Activated naive CD8-positive, alpha-beta T cell treated with anti-CD3 and anti-CD28 coated beads, Interleukin-2, amount 50 U/mL, for 16 hours (primary cell): ENCODE data around the gene POLL.

Source experiments
- DNase-seq: peaks from one replicate; pipeline ENCODE4 v3.0.0-alpha.2; 2020; ENCODE audit warnings: low read depth, low spot score

POLL gene

DNA sequence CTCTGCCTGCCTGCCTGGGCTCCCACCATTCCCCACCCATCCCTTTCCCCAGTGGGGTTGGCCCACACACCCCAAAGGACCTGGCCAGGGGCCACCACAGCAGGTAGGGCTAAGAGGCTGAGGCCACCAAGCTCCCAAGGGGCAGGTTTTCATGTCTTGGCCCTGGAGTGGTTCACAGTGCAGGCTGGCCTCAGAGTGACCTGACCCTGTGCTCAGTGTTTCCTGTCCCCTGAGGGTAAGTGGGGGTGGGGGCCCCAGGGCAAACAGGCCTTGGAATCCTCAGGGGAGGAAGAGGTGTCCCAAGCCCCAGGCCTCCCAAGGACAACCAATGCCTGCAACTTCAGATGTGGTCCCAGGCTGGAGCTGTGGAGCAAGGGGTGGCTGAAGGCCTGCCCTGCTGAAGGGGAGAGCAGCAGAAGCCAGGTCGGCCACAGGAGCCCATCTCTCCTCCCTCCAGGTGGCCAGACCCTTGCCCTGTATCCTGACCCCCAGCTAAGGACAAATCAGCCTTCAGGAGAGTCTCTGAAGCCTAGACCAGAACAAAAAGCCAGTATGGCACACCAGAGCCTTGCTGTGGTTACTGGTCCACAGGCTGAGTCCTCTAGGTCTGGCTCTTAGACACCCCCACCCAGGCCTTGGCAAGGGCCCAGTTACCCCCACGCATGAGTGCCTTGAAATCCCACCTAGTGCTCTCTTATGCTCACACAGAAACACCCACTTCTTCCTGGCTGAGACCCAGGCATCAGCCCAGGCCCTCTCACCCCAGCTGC is 27.6 kb downstream of the POLL start:
- no peak for DNase-seq

DNA sequence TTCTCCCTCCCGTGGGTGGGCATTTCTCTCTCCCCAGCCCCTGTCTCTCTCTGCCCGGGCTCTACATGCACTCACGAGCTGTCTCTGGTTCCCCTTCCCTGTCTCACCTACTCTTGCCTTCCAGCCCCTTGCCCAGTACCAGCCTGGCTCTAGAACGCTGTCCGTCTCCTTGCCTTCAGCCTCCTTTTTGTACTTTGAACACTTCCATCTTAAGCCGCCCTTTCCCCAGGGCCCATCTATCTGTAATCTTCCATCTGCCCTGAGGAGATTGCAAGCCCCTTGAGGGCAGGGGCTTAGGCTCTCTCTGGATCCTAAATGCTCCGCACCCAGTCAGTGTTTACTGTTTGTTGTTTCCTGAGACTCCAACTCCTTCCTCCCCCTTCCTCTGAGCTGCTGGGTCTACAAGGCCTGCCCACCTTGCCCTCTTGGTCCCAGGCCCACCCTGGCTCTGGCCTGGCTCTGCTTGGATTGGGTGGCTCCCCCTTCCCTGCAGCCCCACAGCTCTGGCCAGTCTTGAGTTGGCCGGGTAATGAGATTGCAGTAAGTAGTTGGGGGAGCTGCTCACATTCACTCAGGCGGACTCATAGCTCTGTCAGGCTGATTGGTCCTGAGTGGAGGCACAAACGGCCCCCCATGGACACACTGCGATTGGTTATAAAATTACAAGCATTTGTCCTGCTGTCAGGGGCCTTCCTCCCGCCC is 28.3 kb downstream of the POLL start:
- no peak for DNase-seq

DNA sequence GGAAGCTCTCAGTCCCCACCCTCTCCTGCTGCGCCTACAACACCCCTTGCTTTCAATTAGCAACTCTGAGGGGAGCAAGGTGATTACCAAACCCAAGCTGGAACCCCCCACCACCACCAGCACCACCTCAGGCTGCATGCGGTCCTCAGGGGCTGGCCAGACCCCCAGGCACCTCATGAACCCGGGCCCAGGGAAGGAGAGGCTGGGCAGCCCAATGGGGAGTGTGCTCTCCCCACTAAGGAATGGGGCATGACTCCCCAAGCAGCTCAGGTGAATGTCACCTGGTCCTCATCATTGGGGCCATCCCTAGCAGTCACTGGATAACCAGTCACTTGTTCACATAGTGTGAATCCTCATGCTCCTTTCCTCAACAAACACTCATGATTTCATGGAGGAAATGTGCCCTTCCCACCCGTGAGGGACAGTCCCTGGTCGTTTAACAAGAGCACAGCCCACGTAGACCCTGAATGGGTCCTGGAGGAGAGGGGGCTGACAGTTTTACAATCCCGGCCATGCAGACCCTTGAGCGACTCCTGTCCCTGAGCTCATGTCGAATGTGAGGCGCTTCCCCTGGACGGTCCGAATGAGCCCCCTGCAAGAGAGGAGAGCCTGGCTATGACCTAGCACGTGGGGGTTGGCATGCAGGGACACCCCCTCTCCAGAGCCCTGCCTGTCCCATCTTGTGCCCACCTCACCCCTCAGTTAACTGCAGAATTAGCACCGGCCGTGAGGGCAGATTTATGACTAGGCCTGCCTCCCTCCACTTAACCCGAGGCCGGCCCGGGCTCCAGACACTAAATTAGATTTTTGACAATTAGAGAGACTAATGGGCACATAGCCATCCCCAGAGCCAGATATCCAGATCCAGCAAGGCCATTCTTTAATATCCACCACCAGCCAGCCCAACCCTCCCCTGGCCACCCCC is 29.1 kb downstream of the POLL start:
- DNase-seq: no peak

DNA sequence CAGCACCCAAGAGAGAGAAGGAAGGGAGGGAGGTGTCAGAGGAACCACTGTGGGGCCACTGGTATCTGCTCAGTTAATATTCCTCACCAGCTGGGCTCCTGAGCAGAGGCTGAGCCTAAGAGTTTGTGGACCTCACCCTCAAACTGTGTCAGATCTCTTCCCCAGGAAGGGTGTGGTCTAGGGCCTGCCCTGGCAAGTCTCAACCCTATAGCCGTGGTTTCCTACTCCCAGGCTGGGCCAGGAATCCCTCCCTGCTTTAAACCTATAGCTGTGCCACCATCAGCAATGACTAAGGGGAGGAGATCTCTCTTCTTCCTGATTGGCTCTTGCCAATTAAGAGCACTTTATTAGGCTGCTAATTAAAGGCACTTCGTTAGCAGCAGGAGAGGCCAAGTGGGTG is 29.9 kb downstream of the POLL start:
- no peak for DNase-seq

DNA sequence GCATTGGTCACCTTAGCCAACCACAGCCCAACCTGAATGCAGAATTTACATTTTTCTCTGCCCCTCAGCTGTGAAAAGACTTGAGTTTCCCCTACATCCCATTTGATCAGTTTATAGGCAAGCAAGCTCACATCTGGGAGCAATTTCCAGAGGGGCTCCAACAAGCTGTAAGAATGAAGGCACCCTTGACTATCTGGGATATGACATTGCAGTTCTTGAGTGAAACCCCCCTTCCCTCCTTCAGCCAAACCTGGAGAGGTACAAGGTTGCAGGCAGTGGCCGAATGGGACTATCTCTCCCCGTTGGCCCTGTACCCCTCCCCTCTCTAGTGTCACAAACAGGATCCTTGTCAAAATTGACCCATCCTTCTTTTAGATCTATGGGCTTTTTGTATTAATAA is 30.5 kb downstream of the POLL start:
- DNase-seq: no peak

DNA sequence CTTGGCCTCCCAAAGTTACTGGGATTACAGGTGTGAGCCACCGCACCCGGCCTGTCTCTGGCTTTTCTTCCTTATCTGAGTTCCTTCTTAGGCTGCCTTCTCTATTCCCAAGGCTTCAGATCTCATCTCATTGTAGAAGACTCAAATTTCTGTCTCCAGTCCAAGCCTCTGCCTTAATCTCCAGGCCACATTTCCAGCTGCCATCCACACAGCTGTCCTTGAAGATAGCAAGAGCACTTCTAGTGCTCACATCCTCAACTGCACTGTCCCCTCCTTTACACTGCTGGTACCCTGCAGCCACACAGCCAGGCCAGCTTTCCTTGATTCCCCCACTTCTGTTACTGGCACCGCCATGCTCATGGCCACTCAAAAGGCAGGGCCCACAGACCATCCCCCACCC is 35.6 kb downstream of the POLL start:
- no peak for DNase-seq

DNA sequence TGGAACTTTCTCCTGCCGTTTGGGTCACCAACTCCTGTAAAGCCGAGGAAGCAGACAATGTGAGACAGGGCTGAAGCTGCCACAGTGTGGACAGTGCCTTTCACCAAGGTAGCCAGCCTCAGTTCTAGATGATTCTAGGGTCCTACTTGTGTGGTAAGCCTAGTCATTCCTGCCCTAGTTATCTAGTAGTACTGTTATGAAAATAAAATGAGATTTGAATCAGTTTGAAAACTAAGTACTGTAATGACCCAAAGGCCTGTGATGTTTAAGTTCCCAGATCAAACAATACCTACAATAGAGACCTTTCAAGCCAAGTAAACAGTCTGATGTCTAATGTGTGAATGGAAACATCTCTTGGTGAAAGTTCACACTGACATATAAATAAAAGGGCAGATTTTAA is 37.1 kb downstream of the POLL start:
- DNase-seq: no peak

DNA sequence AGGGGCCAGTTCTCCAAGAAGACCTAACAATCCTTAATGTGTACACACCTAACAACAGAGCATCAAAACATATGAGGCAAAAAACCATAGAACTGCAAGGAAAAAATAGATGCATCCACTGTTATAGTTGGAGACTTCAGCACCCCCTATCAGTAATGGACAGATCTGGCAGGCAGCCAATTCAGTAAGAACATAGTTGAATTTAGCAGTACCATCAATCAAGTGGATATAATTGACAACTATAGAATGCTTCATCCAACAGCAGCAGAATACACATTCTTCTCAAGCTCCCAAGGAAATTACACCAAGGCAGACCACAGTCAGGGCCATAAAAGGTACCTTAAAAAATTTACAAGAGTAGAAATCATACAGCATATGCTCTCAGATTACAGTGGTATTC is 42.2 kb downstream of the POLL start:
- no peak for DNase-seq

DNA sequence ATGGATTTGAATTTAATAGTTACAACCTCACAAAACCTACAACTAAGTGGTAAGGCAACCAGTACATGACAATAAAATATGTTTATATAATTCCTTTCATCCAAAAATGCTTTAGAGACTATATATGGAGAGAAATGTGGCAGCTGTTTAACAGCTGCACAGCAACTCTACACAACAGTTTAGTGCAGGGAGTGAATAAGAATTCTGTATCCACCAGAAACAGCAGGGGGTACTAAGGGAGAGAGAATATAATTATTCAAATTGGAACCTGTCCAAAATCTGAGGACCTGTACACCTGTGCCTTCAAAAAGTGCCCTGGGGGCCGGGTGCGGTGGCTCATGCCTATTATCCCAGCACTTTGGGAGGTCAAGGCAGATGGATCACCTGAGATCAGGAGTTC is 49.6 kb downstream of the POLL start:
- DNase-seq: no peak

DNA sequence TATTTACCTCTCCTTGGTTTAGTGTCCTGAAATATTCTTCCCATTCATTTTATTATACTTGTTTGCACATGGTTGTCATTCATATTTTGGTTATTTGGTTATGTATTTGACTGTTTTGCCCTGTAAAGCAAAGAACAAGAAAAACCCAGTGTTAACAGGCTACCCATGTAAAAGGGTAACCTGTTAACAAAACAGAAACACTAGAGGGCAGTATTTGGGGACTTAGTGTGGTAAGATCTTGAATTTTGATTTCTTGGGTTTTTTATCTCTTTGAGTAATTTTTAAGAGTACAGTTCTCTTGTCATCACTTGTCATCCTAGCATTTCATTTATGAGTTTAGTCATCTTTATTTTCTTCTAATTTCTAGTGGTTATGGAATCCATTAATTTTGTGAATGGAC is 51.3 kb downstream of the POLL start:
- DNase-seq: no peak

DNA sequence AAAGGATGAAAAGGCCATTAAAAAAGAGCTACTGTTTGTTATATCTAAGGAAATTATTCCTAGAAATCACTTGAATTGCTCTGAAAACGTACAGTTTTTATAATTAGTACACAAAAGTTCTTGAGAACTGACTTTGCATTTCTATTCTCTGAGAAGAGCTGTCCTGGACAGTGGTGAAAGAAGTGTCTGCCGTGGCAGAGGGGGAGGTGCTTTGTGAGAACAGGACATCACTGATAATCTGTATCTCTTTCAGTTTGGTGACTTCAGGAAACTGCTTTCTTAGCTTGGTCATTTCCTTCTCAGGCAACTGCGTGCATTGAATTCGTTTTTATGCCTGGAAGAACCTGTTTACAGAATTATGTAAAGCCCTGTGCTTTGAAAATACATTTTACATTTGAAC is 52.1 kb downstream of the POLL start:
- no peak for DNase-seq

DNA sequence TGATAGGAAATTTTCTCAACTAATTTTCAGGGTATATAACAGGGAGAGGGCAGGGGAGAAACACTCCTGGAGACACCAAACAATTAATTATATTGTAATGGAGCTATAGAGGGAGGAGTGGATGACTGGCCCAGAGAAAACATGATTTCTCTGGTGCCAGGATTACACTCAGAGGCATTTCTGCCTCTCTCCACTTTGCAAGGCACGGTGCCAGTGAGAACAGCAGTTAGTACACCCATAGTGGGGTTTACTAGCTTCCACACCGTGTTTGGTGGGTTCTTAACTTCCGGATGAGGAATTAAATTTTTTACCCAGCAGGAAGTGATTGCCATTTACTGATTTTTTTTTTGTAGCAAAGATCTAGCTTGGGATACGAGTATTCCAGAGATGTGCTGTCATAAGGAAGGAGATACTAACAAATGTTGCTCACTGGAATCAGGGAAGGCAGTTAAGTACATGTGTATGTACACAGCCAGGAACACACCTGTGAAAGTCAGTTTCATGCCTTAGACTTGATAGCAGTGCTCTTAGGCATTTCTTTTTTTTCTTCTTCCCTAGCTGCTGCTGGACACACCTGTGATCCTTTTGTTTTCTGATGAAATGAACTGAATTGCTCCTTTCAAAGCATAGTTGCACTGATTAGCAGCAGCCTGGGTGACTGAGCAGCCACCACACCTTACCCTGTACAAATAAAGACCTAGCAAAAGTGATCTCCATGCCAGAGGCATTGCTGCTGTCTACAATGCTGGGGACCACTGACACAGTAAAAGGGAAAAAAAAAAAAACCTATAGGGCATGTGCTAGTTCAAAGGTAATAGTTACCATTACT is 58.1 kb downstream of the POLL start:
- no peak for DNase-seq

DNA sequence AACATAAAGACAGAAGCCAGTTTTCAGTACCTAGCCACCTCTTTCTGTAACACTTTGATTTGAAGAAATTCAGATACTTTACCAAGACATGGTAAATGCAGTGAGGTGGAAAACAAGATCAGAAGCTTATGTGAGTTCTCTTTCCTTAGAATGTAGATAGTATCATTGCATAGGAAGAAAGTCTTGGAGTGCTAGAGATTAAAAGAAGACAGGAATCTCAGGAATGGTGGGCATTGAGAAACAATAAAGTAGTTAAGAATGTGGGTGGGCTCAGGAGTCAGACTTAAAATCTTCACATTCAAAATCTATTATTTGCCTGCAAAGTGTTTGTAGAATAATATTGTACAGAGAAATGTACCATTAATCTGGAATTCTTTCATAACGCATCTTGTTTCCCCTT is 58.9 kb downstream of the POLL start:
- DNase-seq: no peak
